HPDE6-E6E7 (cell line): ENCODE measurements around the gene ATP11C.

Experiments used
- DNase-seq: peaks from one replicate; pipeline ENCODE4 v3.0.0; 2011; ENCODE audit warnings: missing footprints; ENCODE audit errors: extremely low spot score

The ATP11C gene

DNA sequence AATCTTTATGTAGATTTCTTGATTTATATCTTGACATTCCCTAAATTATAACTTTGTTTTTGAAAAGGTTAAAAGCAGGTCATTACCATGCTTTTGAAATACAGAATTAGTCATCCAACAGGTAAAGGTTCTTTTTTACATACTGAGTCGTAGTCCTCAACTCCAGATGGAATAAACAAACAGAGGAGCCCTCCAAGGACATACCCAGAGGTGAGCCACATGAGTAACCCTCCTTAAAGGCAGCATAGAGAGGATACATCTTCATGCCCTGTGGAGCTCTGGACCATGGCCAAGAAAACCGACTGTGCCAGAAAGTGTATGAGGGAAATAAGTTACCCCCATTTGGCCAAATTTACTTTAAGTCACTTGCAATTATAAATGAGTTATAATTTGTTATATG lies 129.6 kb downstream of the ATP11C start:
- no peak for DNase-seq

DNA sequence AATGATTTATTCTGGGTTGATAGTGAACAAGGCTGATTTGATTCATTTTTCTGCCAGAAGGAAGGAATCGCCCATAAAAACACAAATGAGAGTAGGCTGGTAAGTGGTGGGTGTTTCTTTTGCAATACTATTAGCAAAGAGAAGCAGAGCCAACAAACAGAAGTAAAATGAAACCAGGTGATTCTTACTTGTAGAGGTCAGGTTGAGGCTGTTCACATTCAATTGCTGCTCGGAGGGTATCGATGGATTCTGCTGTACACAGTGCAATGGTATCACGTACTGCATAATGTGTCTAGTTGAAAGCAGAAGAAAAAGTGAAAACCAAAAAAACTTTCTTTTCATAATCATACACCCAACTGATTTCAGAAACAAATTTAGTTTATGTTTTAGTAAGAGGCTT lies 130.8 kb downstream of the ATP11C start:
- DNase-seq = no peak

DNA sequence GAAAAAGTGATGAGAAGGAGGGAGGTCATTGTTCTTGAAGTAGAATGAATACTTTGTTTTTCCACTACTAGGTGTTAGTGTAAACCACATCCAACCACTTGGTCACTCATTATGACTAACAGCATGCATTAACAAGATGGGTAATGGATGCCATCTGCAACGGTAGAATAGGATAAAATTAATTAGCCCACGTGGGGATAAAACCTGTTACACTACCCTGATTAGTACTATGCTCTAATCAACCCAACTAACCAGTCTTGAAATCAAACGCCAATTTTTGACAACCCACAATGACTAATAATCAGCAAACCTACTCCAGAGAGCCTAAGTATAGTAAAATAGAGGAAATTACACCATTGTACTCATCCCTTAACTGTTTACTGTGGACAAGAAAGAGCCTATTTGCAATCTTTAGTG lies 131.4 kb downstream of the ATP11C start:
- no peak for DNase-seq

DNA sequence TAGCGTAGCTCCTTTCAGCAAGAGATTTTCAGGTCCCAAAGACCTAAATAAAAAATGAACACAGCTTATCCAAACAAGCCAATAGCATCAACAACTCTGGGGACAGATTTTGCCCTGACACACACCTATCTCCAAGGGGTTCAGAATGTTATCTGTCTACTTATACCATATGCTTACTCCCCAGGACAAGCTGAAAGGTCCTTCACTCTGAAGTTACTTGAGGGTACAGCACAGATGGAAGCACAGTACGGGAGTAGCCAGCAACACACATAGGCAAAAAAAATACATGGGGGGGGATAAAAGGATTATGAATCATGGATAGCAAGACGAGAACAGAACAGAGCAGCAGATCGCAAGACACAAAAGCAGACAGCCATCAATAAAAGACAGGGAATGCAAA lies 134.2 kb downstream of the ATP11C start:
- no peak for DNase-seq

GRCh38 chrX:139795196-139795595 lies 137.7 kb downstream of the ATP11C start:
- DNase-seq = no peak

- DNase-seq = no peak
These were observed 145.3 kb downstream of the ATP11C start for GRCh38 chrX:139787601-139788000.

- no peak for DNase-seq
These were observed 148.0 kb downstream of the ATP11C start for GRCh38 chrX:139784807-139785206.

- no peak for DNase-seq
These were observed 148.9 kb downstream of the ATP11C start for GRCh38 chrX:139783959-139784358.

DNA sequence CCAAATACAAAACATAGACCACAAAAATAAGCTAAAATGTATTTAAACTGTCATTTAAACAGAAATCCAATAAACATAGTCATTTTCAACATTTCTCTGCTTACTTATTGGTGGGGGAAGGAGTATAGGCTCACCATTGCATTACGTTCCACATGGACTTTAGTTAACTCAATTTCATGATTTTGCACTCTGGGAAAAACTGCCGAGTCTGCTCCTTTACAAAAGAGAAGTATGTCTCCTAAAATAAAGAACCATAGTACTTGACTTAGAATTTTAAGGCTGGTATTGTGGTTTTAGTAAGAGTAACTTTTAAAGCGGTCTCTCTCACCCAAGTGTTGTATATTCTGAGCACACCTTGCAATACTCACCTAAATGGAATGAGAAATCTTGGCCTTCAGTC lies 149.8 kb downstream of the ATP11C start:
- no peak for DNase-seq

- DNase-seq = no peak
These were observed 156.3 kb downstream of the ATP11C start for GRCh38 chrX:139776599-139776998.

GRCh38 chrX:139770366-139770765 lies 162.5 kb downstream of the ATP11C start:
- DNase-seq = no peak

GRCh38 chrX:139766545-139766983 lies 166.3 kb downstream of the ATP11C start:
- no peak for DNase-seq

- no peak for DNase-seq
These were observed 170.3 kb downstream of the ATP11C start for GRCh38 chrX:139762400-139763183.

- DNase-seq = no peak
These were observed 173.2 kb downstream of the ATP11C start for GRCh38 chrX:139759637-139760036.

DNA sequence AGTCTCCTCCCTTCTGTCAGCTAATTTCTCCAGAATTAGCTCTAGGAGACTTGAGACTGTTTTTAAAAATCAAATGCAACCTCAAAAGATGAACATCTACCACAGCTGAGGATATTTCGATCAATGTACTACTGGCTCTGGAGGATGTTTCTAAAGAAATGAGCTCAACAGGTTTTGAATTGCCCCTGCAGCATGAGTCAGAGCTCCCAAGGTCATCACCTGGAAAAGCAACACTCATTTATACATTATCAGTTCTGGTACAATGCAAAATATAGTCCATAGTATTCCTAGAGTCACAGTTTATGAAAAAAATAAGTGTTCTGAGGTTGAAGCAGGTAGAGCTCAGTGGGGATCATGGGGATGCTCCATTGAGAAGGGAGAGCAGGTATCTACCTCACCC lies 174.0 kb downstream of the ATP11C start:
- no peak for DNase-seq

DNA sequence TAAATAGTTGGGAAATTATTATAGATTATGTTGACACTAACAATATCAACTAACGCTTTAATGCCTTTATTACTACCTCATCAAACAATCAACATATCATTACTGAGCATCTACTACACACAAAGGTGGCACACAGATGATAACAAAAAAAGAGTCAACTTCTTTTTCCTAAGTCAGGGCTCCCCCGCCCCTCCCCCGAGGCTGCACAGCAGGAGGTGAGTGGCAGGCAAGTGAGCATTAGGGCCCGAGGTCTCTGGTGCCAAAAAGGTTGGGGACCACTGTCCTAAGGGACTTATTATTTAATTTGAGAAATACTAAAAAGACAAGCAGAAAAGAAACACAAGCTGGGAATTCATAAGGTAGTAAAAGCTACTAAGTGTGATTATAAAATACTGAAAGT lies 174.6 kb downstream of the ATP11C start:
- DNase-seq = no peak

- DNase-seq = no peak
These were observed 181.8 kb downstream of the ATP11C start for GRCh38 chrX:139751053-139751452.

- DNase-seq = no peak
These were observed 182.5 kb downstream of the ATP11C start for GRCh38 chrX:139750390-139750789.

- peak; percentile 31 for DNase-seq
These were observed 193.7 kb downstream of the ATP11C start for GRCh38 chrX:139739138-139739537.

DNA sequence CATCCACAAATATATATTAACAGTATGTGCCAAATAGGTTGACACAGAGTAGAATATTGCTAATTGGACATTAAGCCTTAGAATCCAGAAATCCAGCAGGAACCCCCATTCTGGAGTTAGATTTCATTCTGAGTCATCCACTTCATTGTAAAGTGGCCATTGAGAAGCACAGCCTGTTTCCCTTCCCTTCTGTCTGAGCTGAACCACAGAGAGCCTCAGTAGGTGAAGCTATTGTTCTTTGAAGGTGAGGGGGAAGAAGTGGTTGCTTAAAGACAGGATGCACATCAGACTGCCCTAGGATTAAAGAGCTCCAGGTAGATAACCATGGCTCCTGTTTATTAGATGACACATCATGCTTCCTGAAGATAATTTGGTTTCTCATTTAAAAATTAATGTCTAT lies 194.3 kb downstream of the ATP11C start:
- peak; percentile 26 for DNase-seq

DNA sequence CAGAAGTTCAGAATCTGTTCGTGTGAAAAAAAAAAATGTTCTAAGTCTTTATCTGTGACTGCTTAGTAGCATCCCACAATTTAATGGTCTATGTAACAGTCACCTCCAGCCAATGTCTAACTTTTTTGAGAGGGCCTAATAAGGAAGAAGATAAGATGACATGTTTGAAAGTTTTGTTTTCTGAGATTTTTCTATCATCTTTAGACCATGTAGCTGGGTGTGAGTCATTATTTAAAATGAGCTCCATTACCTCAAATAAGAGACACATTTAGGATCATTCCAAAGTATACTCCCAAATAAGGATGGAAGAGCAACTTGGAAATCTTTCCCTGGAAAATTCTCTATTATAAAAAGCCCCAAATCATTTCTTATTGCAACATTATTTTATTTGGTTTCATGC lies 196.7 kb downstream of the ATP11C start:
- no peak for DNase-seq

DNA sequence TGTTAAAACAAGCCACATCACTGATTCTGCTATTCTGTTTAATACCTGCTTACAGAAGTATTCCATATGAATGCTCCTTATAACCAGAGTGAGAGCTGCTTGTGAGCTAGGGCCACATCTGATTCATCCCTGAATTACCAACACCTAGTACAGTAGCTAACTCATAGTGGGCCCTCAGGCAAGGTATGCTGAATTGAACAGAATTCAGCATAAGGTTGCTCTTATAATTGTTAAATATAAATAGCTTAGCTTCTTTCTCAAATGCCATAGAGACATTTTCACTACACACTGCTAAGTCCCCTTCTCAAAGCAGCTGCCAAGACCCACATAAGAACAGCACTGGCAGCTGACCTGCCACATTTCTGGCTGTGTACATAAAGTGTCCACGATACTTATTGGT lies 197.9 kb downstream of the ATP11C start:
- no peak for DNase-seq

DNA sequence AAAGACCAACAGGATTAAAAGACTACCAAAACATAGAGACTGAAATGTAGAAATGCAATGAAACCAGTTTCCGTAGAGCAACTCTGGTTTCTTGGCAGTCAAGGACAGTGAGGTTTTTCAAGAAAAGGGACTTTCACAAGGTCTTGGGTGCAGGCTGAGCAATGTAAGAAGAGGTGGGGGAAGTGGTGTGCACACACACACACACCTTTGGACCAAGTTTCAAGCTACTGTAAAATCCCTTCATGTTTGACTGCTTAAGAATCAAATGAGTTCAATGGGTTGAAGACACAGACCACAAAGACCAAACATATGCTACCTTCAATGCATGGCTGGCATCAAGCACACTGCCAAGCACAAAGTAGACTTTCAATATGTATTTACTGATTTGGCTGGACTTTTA lies 207.1 kb downstream of the ATP11C start:
- DNase-seq = no peak

DNA sequence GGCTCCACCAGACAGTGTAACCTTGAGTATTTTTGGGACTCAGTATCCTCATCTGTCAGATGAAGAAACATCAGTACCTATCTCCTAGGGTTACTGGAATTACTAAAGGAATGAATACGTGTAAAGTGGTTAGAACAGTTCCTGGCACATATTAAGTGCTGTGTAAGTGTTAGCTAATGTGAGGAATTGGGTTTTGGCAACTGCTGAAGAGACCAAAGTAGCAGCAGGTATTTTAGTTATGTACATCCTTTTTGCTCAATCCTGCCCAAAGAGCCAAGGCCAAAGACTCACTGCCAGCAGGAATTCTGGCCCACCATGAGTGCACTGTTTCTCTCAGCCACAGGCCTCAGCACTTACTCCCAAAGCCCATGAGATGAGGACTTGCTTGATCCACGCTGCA lies 208.2 kb downstream of the ATP11C start:
- DNase-seq = no peak
